Fibroblast of skin of left quadriceps (primary cell): ENCODE measurements around the gene ACYP2.
"Not testable (repeated sequence)": the region's sequence is repeated elsewhere in the genome, so short reads cannot be mapped to it uniquely, and the experiment has no call there.

Source experiments
- DNase-seq, 2 experiments: peaks; one replicate each; pipeline ENCODE4 v3.0.0-alpha.2; 2013; ENCODE audit warnings: low read depth in 2 of 2

ACYP2 gene

DNA sequence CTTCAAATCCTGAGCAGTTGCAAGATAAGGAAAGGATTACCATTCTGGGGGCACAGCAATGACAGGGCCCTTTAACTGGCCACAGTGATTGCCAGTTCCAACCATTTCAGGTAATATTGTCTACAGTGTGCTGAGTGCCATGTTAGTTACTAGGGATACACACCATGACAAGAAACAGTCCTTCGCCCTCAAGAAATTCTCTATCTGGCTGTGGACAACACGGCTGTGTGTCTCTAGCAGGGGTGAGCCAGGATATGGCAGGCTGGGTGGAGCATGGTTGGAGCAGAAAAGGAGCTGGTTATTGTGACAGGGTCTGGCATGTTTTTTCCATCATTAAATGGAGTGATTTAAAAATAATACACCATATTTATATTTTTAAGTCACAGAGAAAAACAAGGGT lies 109.6 kb downstream of the ACYP2 start:
- DNase-seq = no peak

DNA sequence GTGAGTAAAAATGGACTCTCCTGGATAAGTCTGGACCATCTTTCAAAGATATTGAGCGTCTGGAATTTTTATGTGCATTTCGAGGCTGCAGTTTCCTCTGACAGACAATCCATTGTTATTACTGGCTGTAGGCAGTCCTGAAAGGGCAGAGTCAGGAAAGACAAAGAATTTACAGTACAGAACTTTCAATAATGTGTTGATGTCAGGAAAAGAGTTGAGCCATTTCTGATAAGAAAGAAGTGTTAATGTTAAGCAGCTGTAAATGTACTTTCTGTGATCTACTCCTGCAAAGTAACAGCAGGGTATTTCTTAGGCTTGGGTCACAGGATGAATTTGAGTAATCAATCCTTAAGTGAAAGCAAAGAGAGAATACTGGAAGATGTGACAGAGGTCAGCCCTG lies 110.8 kb downstream of the ACYP2 start:
- no peak for DNase-seq

DNA sequence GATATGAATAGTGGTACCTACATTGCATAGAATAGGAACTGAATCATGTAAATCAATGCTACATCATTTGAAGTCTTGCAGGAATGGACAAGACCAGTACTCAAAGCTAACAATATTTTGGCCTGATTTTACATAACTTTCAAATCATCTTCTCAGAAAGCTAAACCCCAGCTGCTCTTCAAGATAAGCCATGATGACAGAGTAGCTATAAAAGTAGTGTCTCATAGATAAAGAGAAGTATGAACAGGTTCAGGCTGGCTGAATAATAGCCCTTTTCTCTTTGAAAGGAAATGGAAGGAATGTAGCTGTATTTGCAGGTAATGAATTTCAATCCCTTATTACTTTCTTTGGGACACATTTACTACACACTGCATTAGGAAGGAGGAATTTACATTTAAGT lies 112.4 kb downstream of the ACYP2 start:
- DNase-seq = no peak

DNA sequence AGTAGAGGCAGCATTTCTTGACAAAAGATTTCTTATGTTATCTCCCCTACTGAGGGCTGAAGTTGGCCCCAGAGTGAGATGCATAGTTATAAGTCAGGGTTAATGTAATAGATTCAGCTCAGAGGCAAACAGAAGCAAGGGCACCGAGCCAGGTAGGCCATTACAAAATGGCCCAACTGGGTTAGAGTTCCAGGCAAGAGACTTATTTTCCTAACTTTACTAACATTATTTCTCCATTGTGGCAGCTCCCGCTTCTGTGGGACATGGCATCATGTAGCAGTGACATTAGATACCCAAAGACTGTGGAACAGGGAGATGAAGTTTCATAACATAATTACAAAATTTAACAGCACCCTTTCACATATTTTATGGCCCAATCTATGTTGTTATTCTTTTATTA lies 113.5 kb downstream of the ACYP2 start:
- DNase-seq = no peak

DNA sequence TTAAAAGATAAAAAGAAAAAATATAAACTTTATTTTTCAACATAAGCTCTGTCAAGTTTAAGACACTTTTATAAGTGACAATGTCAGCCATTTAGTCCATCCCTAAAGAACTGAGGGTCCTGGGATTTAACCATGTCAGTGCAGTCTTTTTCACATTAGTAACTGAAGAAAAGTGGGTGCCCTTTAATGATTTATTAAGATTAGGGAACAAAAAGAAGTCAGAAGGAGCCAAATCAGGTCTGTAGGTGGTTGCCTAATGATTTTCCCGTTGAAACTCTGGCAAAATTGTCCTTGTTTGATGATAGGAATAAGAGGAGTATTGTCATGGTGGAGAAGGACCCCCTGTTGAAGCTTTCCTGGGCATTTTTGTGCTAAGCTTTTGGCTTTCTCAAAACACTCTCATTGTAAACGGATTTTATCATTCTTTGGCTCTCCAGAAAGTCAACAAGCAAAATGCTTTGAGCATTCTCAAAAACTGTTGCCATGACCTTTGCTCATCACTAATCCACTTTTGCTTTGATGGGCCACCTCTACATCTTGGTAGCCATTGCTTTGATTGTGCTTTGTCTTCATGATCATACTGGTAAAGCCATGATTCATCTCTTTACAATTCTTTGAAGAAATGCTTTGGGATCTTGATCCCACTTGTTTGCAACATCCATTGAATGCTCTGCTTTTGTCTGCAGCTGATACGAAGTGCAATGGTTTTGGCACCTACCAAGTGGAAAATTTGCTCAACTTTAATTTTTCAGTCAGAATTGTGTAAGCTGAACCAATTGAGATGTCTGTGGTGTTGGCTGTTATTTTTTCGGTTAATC lies 118.6 kb downstream of the ACYP2 start:
- DNase-seq = no peak

DNA sequence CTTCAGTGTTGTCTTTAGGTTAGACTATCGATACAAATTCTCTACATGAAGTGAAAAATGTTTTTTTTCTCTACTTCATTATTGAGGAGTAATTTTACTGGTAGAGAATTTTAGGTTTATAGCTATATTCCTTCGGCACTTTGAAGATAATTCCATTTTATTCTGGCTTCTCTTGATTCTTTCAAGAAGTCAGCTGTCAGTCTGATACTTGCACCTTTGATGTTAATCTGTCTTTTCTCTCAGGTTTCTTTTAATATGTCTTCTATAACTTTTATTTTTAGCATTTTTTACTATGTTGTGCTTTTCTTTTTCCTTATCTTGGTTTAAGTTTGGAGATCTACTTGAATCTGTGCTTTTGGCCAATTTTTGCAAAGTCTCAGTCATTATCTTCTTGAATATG lies 122.0 kb downstream of the ACYP2 start:
- DNase-seq = no peak

DNA sequence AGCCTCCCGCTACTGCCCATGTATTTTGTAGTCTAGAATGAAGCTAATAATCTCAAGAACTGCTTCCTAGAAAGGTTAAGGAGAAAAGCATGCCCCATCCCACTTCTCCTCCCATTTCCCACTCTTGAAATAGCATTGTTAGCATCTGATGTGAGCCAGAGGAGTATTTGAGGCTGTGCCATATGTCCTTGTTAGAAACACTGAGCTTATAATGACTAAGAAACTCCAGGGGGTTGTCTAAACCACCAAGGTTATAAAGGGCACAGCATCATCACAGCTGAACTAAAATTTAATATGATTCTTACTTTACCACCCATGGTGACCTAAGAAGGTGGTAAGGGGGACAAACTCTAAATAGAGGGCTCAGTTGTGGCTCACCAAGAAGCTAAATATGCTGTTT lies 124.0 kb downstream of the ACYP2 start:
- peak; percentile 68 to 72 for DNase-seq

DNA sequence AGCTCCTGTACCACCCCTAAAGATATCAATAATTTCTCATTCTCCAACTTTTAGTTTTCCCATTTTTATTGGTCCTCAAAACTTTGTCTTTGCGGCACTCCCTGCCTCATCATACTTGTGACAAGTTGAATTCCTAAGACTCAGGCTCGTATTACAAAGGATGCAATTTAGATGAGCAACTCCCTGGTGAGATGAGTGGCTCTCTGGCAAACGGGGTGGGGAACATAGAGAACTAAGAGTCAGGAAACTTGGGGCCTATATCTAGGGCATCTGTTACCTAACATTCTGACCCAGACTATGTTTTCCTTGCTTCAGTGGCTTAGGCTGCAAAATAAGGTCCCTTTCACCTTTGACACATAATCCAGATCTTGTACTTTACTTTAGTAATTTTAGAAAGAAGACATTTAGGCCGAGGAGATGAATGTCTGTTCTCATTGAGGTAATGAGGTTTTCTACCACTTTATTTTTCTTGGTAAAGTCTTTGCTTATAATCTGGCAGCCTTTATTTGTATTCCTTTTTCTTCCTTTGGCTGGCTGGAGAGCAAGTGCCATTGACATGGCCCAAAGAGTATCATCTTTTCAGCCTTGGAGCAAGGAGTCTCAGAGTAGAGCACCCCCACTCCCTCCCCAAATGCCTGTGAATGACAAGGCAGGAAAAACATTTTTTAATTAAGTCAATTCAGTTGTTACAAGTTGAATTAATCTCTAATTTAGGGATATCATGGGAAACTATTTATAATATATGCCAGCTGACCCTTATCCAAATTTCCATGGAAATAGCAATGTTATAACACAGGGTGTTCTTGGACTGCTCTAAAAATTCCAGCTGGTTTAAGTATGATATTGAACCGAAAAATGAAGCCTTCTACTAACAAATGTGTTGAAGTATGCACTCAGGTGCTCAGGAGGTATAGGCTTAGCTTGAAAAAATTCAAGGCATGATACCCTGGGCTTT lies 125.4 kb downstream of the ACYP2 start:
- peak in 1 of 2 experiments; percentile 12 for DNase-seq

DNA sequence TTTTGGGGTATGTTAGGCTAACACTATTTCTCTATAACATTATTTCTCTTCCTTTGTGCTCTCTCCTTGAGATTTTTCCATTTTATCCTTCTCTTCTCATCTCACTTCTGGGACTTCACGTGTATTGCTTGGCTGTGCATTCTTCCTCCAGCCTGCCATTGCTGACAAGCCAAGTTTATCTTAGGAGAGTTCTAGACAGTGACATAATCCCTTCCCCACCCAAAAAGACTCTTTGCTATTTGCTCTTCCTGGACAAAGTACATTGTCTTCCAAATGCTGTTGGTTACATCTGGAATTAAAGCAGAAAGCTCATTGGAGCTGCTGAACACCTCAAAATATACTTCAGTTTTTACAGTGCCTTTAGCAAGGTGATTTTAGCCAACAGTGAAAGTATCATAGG lies 131.7 kb downstream of the ACYP2 start:
- DNase-seq = no peak

DNA sequence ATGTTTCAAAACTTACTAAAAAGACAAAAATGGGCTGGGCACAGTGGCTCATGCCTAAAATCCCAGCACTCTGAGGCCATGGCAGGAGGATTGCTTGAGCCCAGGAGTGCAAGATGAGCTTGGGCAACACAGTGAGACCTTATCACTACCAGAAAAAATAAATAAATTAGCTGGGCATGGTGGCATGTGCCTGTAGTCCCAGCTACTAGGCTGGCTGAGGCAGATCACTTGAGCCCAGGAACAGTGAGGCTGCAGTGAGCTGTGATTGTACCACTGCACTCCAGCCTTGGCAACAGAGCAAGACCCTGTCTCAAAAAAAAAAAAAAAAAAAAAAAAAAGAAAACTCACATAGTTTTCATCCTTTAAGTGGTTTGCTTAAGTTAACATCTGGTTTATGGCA lies 134.2 kb downstream of the ACYP2 start:
- no peak for DNase-seq

DNA sequence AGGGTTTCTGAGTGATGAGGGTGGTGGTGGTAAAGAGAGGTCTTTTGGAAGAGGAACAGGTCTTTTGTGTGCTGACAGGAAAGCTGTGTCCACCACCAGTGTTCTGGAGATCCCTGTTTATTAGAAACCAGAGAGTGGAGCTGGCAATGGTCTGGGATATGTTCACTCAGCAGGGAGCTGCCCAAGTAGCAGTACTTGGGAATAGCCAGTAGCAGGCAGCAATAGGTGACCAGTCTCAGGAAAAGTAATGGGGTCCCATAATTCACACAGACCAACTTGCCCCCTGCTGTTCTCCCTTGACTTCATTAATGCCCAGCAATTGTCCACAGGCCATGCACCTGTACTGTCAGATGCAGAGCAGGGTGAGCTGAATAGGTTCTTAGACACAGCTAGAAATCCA lies 138.8 kb downstream of the ACYP2 start:
- no peak for DNase-seq

DNA sequence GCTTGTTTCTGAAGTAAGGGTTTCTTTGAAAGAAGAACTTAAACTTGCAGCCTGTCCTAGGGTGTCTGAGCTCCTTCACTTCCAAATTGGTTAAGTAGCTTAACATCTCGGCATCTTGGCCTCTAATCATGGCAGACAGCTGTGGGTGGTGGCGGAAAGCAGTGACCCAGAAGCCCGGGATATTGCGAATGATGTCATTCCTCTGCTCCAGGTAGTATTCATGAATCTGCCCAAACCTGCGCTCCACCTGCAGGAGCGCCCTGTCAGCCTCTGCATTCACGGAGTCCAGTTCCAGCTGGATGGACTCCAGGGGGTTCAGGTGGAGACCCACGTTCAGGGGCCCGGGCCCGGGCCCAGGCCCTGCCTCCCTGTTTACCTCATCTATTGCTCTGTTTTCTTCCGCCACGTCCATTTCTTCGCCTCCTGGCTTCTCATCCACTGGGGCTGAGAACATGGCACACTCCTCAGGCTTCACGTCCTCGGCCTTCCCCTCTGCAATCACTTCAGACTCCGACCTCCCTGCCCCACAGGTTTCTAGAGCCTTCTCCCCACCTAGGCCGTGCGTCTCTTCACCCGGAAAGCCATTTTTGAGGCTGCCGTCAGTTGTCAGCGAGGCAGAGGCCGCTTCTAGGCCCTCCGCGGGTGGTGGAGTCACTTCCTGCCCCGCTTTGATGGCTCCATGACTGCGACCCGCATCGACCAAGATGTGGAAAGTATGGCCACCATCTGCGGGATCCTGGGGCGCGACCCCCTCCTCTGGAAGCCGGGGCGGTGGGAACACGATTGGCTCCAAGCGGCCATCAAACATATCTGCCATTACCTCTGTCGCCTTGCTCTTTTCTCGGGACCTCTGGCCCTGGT lies 140.0 kb downstream of the ACYP2 start:
- no peak for DNase-seq

DNA sequence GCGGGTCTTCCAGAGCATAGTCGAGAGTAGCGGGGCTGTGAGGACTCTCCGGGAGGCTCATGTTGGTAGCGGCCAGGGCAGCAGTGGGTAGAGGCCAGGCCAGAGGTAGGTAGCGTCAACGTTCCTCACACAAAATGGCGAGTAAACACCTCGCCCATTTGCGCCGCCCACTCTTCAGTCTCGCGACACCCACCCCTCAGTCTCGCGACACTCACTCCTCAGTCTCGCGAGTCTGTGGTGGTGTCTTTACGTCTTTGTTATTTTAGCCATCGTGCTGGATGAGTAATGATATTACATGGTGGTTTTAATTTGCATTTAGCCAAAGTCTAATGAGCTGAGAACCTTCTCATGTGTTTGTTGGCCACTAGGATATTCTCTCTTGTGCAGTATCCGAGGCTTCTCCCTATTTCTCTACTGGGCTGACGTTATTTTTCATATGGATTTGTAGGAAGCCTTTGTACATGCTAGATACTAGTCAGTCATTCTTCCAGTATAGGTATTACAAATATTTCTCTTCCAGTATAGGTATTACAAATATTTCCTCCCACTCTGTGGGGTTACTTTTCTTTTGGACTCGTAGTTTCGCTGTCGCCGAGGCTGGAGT lies 140.8 kb downstream of the ACYP2 start, which contains the start of gene TSPYL6:
TSPYL6 (minus strand) TSS at position 139 of the 604 bp plus-strand sequence; CDS start at position 61, 78 bp downstream.
- no peak for DNase-seq

DNA sequence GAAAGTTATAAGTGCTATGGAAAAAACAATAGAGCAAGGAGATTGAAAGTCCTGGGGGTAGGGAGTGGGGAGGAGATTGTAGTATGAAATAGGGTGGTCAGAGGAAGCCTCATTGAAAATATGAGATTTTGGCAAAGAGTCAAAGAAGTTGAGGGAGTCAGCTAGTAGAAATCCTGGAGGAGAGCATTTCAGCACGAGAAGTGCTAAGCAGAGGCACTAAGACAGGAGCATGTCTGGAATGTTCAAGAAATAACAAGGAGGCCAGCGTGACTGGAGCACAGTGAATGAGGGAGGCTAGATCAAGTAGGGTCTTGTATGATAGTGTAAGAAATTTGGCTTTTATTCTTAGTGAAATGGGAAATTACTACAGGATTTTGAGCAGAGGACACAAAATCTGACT lies 142.8 kb downstream of the ACYP2 start:
- DNase-seq = peak in 1 of 2 experiments; percentile 13

DNA sequence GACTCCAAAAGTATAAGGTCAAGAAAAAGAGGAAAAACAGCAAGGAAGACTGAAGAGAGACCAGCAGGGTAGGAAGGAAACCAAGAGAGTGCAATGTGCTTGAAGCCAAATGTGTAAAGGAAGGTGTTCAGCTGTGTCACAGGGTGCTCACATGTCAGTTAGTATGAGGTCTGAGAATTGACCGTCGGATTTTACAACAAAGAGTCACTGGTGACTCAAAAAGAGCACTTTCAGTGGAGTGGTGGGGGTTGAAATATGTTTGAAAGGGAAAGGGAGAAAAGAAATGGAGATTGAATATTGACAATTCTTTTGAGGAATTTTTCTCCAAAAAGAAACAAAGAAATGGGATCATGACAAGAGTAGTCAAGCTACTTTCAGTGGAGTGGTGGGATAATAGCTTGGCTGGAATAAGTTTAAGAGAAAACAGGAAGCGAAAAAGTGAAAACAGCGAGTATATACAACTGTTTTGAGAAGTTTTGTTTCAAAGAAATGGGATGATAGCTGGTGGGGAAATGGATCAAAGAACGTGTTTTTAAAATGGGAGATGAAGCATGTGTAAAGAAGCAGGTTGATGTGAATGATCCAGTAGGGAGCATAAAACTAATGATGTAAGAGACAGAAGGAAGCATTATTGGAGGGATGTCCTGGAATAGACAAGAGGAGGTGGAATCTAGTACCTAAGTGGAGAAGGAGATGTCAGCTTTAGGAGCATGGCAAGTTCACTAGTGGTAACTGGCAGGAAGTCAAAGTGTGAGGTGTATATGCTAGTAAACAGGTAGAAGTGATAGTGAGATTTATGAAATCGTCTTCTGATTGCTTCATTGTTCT lies 144.2 kb downstream of the ACYP2 start:
- no peak for DNase-seq

DNA sequence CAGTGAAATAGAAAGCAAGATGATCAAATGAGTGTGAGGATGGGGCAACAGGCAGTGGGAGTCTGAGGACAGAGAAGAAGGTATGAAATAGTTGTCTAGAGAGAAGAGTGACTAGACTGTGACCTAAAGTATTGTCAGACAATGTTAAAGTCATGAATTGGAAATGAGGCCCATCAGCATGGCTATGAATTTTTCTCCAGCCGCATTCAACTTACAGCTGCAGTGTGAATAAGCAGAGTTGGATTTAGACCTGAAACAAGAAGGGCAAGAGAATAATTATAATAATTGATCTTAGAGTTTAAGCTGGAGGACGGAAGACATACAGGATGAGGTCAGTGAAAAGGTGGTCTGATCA lies 144.8 kb downstream of the ACYP2 start:
- DNase-seq = no peak

DNA sequence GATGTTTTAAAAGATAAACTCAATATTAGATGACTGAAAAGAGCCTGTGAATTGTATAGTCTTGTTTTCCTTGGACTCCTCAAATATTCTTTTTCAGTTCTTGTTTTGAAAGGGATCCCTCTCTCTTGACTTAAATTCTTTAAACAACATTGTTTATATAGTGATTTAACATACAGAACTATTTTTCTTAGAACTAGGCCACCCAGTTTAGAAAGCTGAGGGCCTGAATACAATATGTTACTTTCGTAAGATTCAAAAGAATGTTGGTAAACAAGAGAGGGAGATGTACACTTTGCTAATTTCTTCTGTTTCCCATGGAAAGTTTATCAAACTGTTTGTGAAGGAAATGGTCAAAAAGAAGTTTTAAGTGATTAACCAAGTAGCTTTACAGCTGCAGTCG lies 146.1 kb downstream of the ACYP2 start:
- no peak for DNase-seq

DNA sequence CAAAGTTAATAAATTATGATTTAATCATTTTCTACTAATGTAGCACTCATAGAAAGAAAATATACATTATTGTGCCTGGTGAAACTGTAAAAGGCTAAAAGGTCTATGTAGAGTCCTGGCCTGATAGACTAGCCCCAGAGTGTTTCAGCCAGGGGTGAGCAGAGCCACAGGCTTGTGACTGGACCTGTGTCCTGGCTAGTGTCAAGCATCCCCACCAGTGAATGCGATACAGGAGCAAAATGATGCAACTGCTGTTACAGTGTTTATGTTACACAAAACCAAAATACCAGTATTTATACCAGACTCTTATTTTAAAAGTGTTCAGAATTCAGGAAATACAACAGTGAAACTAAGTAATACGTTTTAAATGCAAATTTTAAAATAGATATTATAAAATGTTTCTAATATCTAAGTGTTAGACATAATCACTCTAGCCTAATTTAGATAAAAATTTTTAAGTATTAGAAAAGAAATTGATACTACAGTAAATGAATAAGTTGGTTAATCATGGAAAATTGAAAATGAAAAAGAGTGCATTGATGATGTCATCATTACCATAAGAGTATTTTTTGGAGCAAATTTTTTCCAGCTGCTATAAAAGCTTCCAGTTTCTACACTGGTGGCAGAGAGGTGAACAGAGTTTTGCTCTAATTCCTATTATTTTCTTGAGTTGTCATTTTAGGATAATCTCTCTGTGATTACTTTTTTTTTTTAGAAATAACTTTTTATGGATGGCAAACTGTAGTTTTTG lies 146.8 kb downstream of the ACYP2 start:
- DNase-seq = no peak

DNA sequence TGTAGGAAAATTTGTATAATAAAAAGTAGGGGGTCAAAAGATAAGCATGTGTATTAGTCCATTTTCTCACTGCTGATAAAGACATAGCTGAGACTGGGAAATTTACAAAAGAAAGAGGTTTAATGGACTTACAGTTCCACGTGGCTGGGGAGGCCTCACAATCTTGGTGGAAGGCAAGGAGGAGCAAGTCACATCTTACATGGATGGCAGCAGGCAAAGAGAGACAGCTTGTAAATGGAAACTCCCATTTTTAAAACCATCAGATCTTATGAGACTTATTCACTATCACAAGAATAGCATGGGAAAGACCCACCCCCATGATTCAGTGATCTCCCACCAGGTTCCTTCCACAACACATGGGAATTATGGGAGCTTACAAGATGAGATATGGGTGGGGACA lies 149.7 kb downstream of the ACYP2 start:
- not testable (repeated sequence) for DNase-seq

DNA sequence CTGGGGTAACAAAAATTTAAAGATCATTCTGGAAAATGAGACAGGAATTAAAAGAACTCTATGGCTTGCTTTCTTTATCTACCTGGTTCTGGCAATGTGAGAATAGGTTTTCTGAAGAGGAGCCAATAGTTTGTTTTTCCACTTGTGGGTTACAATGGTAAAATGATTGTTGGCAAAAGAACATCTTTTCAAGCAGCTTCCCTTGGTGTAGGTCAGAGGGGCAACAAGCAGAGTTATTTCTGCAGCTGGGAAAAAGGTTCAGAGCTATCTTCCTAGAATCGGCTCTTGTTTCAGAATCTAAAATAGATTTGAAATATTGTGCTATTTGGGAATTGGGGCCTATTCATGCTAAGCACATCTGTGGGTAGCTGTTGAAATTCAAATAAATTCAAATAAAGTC lies 152.2 kb downstream of the ACYP2 start:
- no peak for DNase-seq
